Stimulated activated CD4-positive, alpha-beta T cell treated with anti-CD3 and anti-CD28 coated beads, TNF-alpha, amount 100 ng/mL, for 4 hours (primary cell): ENCODE results near the gene PPP1R2C.

Source experiments
- DNase-seq, 3 experiments: peaks; one replicate each; pipeline ENCODE4 v3.0.0-alpha.2; 2020; ENCODE audit warnings: low read depth in 3 of 3

Gene PPP1R2C

DNA sequence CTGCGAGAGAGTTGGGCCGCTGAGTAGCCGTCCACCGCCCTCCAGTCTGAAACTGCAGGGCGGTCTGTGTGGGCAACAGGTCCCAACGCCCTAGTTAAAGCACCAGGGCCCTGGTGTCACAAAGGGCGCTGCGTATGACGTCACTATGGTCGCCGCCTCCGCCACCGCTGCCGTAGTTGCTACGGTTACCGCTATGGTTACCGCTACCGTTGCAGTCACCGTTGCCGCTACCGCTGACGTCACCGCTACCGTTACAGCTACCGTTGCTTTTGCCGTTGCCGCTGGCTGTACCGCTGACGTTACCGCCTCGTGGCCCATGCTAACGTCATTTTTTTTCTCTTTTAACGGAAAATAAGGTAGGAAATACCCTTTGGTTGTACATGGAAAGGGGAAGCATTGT lies at the start of gene PPP1R2C:
Gene PPP1R2C, minus strand, starts transcription at position 68 of the 400 bp plus-strand sequence. CDS start 84 bp downstream, outside the sequence.
- no peak for DNase-seq

GRCh38 chrX:42825201-42825600 lies 47.2 kb upstream of the PPP1R2C start:
- no peak for DNase-seq

- DNase-seq = no peak
Observed at GRCh38 chrX:42824541-42824940, 46.6 kb upstream of the PPP1R2C start.

GRCh38 chrX:42823443-42823842 lies 45.5 kb upstream of the PPP1R2C start:
- no peak for DNase-seq

DNA sequence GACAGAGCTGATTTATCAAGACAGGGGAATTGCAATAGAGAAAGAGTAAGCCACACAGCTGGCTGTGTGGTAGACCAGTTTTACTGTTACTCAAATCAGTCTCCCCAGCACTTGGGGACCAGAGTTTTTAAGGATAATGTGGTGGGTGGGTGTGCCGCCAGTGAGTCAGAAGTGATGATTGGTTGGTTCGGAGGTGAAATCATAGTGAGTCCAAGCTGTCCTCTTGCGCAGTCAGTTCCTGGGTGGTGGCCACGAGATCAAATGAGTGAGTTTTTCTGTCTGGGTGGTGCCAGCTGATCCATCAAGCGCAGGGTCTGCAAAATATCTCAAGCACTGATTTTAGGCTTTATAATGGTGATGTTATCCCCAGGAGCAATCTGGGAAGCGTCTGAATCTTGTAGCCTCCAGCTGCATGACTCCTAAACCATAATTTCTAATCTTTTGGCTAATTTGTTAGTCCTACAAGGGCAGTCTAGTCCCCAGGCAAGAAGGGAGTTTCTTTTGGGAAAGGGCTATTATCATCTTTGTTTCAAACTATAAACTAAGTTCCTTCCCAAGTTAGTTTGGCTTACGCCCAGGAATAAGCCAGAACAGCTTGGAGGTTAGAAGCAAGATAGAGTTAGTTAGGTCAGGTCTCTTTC lies 44.0 kb upstream of the PPP1R2C start:
- no peak for DNase-seq

DNA sequence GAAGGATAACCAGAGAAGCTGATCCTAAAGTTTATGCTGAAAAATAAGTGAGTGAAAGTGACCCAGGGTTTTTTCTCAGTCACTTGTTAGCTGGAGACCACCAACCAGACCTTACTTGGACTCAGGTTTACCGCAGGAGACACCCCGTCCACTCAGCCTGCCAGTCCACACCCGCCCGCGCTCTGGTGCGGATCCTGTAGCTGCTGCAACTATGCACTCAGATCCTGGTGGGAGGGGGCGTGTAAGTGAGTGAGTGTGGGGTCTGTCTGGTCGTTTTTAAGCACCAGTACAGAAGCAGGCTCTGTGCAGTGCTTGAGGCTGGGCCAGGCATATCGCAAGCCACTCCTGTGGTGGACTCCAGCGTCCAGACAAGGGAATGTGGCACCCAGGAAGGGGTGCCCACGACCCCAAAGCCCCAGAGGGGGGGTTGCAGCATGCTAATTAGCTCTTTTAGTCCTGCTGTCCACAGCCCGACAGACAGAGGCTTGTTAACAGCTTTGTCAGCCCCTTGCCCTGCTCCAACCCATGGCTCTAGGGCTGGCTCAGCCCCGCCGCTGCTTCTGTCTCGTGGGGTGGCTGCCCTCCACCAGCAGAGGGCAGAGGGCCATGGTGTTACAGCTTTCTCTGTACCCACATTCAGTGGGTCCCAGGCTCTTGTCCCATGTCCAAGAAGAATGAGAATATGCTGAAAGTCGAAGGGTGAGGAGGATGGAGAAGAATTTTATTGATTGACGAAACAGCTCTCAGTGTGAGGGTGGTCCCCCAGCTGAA lies 40.4 kb upstream of the PPP1R2C start:
- DNase-seq = no peak

DNA sequence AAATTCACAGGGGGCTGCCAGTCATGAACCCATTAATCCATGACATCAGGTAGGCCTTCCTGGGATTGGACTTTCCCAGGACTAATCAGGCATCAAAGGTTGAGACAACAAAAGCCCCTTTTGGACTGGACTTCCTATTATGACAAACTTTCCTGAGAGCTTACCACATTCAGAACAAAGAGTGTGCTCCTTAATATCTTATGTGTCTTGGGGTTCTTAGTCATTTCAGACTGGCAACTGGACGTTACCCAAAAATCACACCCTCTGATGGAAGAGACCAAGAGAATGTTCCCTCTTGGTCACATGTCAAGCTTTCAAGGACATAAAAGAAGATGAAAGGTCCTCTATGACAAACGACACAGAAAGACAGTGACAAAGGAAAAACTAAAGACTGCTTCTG lies 31.6 kb upstream of the PPP1R2C start:
- DNase-seq = no peak

GRCh38 chrX:42807393-42807792 lies 29.4 kb upstream of the PPP1R2C start:
- no peak for DNase-seq

DNA sequence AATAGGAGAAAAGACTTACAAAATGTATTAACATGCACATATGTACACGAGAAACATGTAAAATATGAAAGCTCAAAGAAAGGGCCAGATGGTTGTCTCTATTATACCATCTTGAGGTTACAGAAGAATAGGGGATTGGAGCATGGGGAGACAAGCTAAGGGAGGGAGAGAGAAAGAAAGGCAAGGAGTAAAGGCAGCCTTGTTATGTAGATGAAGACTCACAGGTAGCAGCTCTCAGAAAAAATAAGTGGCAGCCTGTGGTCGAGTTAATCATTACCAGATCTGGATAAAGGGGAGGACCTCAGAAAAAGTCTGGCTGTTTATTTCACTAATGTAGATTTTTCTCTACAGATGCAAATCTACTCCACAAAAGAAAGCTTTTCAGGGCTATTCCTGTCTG lies 26.6 kb upstream of the PPP1R2C start:
- no peak for DNase-seq

DNA sequence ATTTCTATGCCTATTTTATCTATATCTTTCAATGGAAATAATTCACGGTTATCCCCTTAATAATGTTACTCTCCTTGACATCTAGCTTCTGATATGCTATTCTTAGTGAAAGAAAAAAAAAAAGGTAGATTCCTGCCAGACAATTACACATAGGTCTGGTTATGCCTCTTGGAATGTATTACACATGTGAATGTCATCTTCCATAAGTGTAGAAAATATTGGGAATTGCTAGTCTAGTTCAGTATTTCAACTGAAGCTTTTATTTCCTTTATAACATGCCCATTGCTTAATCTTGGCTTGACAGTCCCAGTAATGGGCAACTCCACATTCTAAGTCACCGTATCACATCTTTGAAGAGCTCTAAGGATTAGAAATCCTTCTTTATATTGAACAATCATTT lies 25.4 kb upstream of the PPP1R2C start:
- no peak for DNase-seq

GRCh38 chrX:42797651-42798269 lies 19.8 kb upstream of the PPP1R2C start:
- no peak for DNase-seq

- no peak for DNase-seq
Observed at GRCh38 chrX:42783451-42783850, 5.5 kb upstream of the PPP1R2C start.

- DNase-seq = no peak
Observed at GRCh38 chrX:42776195-42776594, 1.8 kb downstream of the PPP1R2C start.

DNA sequence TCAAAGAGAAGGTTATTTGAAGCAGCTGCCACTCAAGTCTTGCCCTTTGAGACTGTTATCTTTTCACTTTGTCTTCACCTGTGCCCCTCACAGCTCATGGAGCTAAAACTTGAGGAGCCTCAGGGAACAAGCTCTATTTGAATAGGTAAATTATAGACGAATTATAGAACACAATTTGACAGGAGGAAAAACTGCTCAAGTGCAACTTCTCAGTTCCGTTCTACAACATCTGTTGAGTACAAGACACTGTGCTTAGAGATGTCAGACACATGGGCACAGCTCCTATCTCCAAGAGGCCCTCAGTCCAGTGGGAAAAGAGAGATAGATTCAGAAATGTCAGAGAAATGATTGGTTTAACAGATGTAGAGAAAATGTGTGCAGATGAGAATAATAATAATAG lies 5.1 kb downstream of the PPP1R2C start:
- no peak for DNase-seq

DNA sequence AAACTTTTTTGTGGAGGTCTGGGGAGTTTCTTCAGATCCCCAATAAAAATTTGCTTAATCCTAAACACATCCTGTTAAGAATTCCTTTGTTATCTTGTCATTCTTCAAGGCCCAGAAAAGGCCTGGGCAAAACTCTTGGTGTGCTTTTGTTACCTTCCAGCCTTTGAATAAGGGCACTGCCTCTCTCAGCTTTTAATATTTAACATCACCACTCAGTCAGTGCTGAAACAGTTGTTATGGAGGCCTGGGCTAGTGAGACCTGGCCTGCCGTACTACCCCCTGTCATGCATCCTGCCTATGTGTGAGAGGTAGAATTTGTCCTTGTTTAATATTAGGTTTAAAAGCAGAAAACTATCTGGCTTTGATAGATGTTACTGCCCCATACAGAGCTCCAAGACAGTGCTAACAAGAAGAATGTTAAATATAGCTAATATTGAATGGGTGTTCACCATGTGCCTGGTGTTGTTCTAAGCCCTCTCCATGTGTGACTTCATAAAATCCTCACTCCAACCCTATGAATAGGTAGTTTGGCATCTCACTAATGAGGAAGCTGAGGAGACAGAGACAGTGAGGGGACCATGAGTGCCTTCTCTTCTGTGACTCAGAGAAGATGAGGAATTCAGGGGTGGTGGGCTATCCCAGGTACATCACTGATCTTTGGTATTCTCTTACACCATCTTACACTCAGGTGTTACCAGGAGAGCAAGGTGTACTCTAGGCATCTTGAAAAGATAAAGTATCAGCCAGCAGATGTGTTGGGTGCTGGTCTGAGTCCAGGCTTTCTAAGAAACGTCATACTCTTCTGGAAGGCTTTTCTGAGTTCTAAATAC lies 6.2 kb downstream of the PPP1R2C start:
- no peak for DNase-seq

DNA sequence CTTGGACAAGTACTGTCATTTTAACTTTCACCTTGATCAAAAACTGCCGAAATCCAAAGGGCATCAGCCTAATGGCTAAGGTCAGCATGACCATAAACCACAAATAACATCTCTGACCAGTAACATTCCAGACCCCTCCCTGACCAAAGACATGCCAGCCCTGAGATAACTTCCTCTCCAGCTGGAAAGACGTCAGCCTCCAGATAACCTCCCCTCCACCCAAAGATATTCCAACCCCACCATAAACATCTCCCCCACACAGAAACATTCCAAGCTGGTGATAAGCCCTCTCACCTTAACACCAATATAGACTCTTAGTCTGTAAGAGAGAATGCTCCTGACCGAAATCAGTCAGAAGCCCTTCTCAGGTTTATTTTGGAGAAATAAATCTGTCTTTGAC lies 7.4 kb downstream of the PPP1R2C start:
- no peak for DNase-seq

DNA sequence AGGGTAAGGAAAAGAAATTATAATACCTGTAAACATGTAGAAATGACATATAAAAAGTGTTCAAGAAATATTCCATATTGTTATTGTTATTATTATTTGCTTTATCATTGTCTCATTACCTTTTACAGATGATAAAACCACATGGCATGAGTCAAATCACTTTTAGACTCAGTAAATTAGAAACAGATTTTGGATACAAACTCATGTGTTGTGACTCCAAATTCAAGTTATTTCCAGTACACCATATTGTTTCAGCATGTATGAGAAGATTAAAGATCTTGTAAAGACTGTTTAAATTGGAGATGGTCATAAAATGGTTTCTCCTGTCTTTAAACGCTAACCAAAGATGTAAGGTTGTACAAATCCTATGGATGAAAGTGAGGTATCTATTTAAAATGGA lies 18.1 kb downstream of the PPP1R2C start:
- no peak for DNase-seq

GRCh38 chrX:42755815-42756214 lies 22.1 kb downstream of the PPP1R2C start:
- DNase-seq = no peak

DNA sequence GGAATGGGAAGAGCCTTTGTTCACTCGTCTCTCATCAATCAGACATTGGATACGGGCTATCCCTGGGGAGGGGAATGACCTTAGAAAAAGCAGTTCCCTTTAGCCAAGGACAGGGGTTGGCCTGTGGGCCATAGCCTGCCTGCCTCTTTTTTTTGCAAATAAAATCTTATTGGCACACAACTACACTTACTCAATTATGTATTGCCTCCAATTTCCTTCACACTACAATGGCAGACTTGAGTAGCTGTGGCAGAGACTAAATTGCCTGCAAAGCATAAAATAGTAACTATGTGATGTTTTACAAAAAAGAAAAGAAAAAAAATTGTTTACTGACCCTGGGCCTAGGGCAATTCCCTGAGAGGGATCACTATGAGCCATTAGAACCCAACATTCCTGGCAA lies 23.4 kb downstream of the PPP1R2C start:
- no peak for DNase-seq

- DNase-seq = no peak
Observed at GRCh38 chrX:42754115-42754514, 23.8 kb downstream of the PPP1R2C start.

- no peak for DNase-seq
Observed at GRCh38 chrX:42752730-42753129, 25.2 kb downstream of the PPP1R2C start.

- DNase-seq = no peak
Observed at GRCh38 chrX:42751573-42751972, 26.4 kb downstream of the PPP1R2C start.
